OCI-LY3 (cell line): ENCODE measurements around the gene NECAB3.
A peak's percentile ranks its signal among the peaks of the same experiment; 100 is the strongest.

ENCODE experiments used
- H2AFZ ChIP-seq: fragments of 200-600, 300-600 bp; shearing (Covaris generic); 2 replicates; pipeline ENCODE4 v1.6.0; 2014; ENCODE audit warnings: antibody characterized with exemption, low read depth, low read length
- H3K27ac ChIP-seq: fragments of 200-600, 300-600 bp; sonication (generic); 2 replicates; pipeline ENCODE4 v1.5.1; 2014; ENCODE audit warnings: mild to moderate bottlenecking, low read length, moderate library complexity, mixed read lengths
- H3K27me3 ChIP-seq: fragments of 200-600, 300-600 bp; sonication (generic); 2 replicates; pipeline ENCODE4 v1.6.1; 2014; ENCODE audit warnings: low read depth, low read length, mixed read lengths
- H3K36me3 ChIP-seq: fragments of 200-600, 300-600 bp; sonication (generic); replicated peaks from 2 replicates; pipeline ENCODE3; 2014; ENCODE audit warnings: low read depth, low read length, mixed read lengths
- H3K4me1 ChIP-seq: fragments of 300-600, 200-600 bp; sonication (generic); 2 replicates; pipeline ENCODE4 v1.6.1; 2014; ENCODE audit warnings: low read length, mixed read lengths
- H3K4me2 ChIP-seq: fragments of 200-600, 300-600 bp; sonication (generic); 2 replicates; pipeline ENCODE4 v1.6.1; 2014; ENCODE audit warnings: low read length, mixed read lengths
- H3K4me3 ChIP-seq: fragments of 300-600, 200-600 bp; sonication (generic); 2 replicates; pipeline ENCODE4 v1.5.1; 2014; ENCODE audit warnings: antibody characterized with exemption, mild to moderate bottlenecking, low read length, moderate library complexity
- H3K79me2 ChIP-seq: fragments of 300-600, 200-600 bp; shearing (Covaris generic); 2 replicates; pipeline ENCODE4 v1.6.1; 2014; ENCODE audit warnings: mild to moderate bottlenecking, low read length, mixed read lengths
- H3K9ac ChIP-seq: fragments of 300-600, 200-600 bp; shearing (Covaris generic); 2 replicates; pipeline ENCODE4 v1.6.0; 2014; ENCODE audit warnings: mild to moderate bottlenecking, low read length, moderate library complexity
- H3K9me3 ChIP-seq: fragments of 200-600, 300-600 bp; shearing (Covaris generic); 2 replicates; pipeline ENCODE4 v1.6.1; 2014; ENCODE audit warnings: low read length, mixed read lengths; ENCODE audit not compliant: insufficient read depth
- H4K20me1 ChIP-seq: fragments of 200-600, 300-600 bp; sonication (generic); 2 replicates; pipeline ENCODE4 v1.6.1; 2016; ENCODE audit warnings: low read length, mixed read lengths; ENCODE audit not compliant: insufficient read depth
- EZH2phosphoT487 ChIP-seq: fragments of 200-600 bp; shearing (Covaris generic); IDR thresholded peaks from 2 replicates; pipeline ENCODE4 v1.6.1; 2018; ENCODE audit warnings: antibody characterized with exemption, mixed run types, low read depth
- TF ChIP-seq, protein P1 (sequence below): fragments of 200-600, 300-600 bp; sonication (generic); IDR thresholded peaks from 2 replicates; pipeline ENCODE4 v1.5.1; 2014; ENCODE audit warnings: antibody characterized with exemption, low read length, low read depth

NECAB3 gene, protein sequence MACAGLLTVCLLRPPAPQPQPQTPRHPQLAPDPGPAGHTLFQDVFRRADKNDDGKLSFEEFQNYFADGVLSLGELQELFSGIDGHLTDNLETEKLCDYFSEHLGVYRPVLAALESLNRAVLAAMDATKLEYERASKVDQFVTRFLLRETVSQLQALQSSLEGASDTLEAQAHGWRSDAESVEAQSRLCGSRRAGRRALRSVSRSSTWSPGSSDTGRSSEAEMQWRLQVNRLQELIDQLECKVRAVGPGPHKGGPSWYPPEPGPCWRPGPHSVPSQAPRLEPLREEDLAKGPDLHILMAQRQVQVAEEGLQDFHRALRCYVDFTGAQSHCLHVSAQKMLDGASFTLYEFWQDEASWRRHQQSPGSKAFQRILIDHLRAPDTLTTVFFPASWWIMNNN

DNA sequence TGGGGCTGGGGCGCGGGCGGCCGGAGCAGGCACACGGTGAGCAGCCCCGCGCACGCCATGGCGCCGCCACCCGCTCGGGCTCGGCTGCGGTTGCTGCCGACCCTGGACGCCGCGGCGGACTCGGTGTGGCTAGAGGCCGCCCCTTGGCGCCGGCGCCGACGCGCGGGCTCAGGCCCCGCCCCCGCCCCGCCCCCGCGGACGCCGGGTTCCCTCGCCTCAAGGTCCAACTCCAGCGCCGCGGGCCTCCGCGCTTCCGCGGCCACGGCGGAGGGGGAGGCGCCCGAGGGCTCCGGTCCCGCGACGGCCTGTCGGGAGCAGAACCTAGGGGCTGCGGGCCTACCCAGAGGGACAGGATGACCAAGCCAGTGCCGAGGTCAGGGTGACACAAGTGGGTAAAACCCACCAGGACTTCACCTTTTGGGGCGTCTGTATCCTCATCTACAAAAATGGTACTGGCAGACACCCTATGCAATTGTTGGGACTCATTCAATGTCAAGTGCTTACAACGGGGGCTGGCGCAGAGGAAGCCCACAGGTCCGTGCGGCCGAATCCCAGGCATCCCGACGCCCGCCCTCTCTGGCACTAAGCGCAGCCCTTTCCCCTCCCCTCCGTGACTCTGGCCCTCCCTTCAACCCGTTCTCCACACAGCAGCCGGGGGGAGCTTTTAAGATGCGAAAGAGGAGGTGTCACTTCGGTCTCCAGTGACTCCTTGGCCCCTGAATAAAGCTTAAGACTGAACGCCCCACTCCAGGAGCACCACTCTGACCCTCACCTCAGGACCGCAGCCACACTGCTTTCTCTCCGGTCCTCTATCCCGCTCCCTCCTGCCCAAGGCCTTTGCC, at the start of gene NECAB3:
NECAB3 (minus strand) TSS at position 135 of the 842 bp plus-strand sequence; CDS start at position 59, 76 bp downstream.
- peak within 1 kb of the TSS; percentile 83 for H3K4me2 ChIP-seq
- TF ChIP-seq, protein P1, sequence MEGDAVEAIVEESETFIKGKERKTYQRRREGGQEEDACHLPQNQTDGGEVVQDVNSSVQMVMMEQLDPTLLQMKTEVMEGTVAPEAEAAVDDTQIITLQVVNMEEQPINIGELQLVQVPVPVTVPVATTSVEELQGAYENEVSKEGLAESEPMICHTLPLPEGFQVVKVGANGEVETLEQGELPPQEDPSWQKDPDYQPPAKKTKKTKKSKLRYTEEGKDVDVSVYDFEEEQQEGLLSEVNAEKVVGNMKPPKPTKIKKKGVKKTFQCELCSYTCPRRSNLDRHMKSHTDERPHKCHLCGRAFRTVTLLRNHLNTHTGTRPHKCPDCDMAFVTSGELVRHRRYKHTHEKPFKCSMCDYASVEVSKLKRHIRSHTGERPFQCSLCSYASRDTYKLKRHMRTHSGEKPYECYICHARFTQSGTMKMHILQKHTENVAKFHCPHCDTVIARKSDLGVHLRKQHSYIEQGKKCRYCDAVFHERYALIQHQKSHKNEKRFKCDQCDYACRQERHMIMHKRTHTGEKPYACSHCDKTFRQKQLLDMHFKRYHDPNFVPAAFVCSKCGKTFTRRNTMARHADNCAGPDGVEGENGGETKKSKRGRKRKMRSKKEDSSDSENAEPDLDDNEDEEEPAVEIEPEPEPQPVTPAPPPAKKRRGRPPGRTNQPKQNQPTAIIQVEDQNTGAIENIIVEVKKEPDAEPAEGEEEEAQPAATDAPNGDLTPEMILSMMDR: no peak
- TF ChIP-seq EZH2phosphoT487: no peak
- H3K36me3 ChIP-seq: peaks cover 31% of the 10 kb centered on the region
- H3K9ac ChIP-seq: peak within 1 kb of the TSS; percentile 69
- no peak within 1 kb of the TSS for H2AFZ ChIP-seq
- no peak within 1 kb of the TSS for H3K27ac ChIP-seq
- no peaks in the 10 kb centered on the region for H3K9me3 ChIP-seq
- peaks cover 16% of the 10 kb centered on the region for H3K4me1 ChIP-seq
- H3K4me3 ChIP-seq: peak within 1 kb of the TSS; percentile 77
- no peaks in the 10 kb centered on the region for H3K27me3 ChIP-seq
- H4K20me1 ChIP-seq: peaks cover 44% of the 10 kb centered on the region
- no peaks in the 10 kb centered on the region for H3K79me2 ChIP-seq

DNA sequence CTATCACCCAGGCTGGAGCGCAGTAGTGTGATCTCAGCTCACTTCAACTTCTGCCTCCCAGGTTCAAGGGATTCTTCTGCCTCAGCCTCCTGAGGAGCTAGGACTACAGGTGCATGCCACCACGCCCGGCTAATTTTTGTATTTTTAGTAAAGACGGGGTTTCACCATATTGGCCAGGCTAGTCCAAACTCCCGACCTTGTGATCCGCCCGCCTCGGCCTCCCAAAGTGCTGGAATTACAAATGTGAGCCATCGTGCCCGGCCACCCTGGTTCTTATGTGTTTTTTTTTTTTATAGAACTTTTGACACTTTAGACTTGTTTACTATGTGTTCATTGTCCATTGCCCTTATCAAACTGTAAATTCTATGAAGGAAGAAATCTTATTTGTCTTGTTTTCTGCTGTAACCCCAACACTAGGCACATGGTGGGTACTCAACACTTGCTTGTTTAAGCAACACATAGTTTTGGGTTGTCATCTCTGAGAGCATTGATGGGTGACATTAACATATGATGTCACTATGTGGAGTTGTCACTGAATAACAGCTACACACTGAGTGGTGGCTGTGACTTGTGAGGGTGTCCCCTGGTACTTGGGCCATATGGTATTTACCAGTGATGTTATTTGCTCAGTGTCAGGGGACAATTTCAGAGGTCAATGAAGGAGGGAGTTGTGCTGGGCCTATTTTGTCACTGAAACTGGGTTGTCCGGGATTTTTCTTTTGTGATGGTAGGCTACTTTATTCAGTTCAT, 47.3 kb upstream of the NECAB3 start:
- Histone ChIP-seq H4K20me1 (no peaks in the 10 kb centered on the region), H3K27me3 (no peaks in the 10 kb centered on the region), H2AFZ (no peak overlapping the region), H3K9ac (no peak overlapping the region), H3K4me2 (no peak overlapping the region), H3K27ac (no peak overlapping the region), H3K9me3 (no peaks in the 10 kb centered on the region), H3K36me3 (no peaks in the 10 kb centered on the region), H3K4me3 (no peak overlapping the region), H3K4me1 (peaks cover 5% of the 10 kb centered on the region; the same call in 1 of the 2 replicates), H3K79me2 (no peaks in the 10 kb centered on the region)
- TF ChIP-seq EZH2phosphoT487: no peak

DNA sequence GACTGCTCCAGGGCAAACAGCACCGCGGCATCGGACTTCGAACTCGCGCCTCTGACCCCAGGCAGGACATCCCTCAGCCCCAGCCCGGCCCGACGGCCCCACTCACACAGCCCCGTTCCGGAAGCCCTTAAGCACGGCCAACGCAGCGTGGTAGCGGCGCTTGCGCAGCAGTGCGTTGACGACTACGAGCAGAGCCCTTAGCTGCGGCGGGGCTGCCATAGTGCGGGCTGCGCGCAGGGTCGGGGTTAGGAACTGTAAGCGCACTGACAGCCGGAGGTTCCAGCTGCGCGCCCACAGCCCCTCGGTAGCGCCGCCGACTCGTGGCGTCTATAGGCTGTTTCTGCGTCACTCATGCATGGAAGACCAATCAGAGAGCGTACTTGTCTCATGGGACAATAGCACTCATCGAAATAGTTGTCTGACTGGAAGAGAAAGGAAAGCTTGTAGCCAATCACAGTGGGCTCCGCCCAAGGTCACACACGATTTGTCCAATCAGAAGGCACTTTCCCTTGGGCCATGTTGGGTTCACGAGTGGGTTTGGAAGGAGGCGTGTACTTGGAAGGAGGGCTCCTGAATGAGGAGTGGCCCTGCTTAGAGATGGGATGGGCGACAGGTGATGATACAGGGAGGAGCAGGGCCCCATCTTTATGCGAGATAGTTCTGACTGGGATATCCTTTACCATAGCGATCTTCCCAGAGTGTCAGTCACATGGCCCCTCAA, 45.9 kb upstream of the NECAB3 start, which contains the start of gene PXMP4:
PXMP4 (minus strand) TSS at position 322 of the 721 bp plus-strand sequence; CDS start at position 219, 103 bp downstream.
- Histone ChIP-seq H3K4me3 (peak within 1 kb of the TSS; percentile 88), H3K27me3 (no peaks in the 10 kb centered on the region), H3K79me2 (no peaks in the 10 kb centered on the region), H3K9me3 (no peaks in the 10 kb centered on the region), H3K9ac (peak within 1 kb of the TSS; percentile 71), H4K20me1 (no peaks in the 10 kb centered on the region), H3K4me1 (peaks cover 5% of the 10 kb centered on the region; the same call in 1 of the 2 replicates), H2AFZ (peak within 1 kb of the TSS; percentile 87), H3K36me3 (no peaks in the 10 kb centered on the region), H3K4me2 (peak within 1 kb of the TSS; percentile 79), H3K27ac (no peak within 1 kb of the TSS)
- TF ChIP-seq, protein P1: no peak
- TF ChIP-seq EZH2phosphoT487: no peak
